ENCODE data around the gene DRC7. TPM values are rescaled to one million over a fixed set of nuclear protein-coding genes. Genes with fewer than 3 reads are reported as not detected.

DRC7 gene
- total RNA-seq, 1 experiment from 2014 or later, result not detected

DNA sequence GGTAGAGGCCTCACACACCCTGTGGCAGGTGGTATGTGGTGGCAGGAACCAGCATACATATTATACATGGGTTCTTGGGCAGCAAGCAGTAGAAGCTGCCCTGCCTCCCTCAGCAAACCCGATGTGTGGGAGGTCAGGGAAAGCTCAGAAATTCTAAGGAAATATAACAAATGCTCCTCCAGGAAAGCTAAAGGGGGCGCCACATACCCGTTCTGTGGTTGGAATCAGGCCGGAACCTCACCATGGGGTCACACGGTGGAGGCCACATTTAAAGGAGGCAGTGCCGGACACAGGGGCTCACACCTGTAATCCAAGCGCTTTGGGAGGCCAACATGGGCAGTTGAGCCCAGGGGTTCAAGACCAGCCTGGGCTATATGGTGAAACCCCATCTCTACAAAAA lies 28.6 kb downstream of the DRC7 start:
- Histone ChIP-seq H3K36me3 (ENCODE audit: control insufficient read depth, insufficient read depth, low read length) (no peaks in the 10 kb centered on the region), H3K9me3 (ENCODE audit: control insufficient read depth, insufficient read depth, low read depth, low read length) (no peaks in the 10 kb centered on the region), H3K4me1 (ENCODE audit: control insufficient read depth, insufficient read depth, low read length) (no peaks in the 10 kb centered on the region), H3K27me3 (ENCODE audit: control insufficient read depth, insufficient read depth, low read length) (no peaks in the 10 kb centered on the region), H3K4me3 (ENCODE audit: low read depth in 2 of 2, low read length in 2 of 2) (no peak overlapping the region), H3K27ac (ENCODE audit: low read length) (no peak overlapping the region)
- TF ChIP-seq, protein P1, sequence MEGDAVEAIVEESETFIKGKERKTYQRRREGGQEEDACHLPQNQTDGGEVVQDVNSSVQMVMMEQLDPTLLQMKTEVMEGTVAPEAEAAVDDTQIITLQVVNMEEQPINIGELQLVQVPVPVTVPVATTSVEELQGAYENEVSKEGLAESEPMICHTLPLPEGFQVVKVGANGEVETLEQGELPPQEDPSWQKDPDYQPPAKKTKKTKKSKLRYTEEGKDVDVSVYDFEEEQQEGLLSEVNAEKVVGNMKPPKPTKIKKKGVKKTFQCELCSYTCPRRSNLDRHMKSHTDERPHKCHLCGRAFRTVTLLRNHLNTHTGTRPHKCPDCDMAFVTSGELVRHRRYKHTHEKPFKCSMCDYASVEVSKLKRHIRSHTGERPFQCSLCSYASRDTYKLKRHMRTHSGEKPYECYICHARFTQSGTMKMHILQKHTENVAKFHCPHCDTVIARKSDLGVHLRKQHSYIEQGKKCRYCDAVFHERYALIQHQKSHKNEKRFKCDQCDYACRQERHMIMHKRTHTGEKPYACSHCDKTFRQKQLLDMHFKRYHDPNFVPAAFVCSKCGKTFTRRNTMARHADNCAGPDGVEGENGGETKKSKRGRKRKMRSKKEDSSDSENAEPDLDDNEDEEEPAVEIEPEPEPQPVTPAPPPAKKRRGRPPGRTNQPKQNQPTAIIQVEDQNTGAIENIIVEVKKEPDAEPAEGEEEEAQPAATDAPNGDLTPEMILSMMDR (IDR thresholded peaks at IDR 0.05), result peak; percentile 32
- TF ChIP-seq POLR2AphosphoS5 (IDR thresholded peaks at IDR 0.05; ENCODE audit: low read depth, low read length), result no peak
- intact Hi-C loops (cut with micrococcal nuclease; ENCODE audit: unreplicated experiment), result no loop called here
- in situ Hi-C loops (cut with HindIII; ENCODE audit: low pct_unique_long_range_greater_than_20kb, low sequenced_read_pairs), result no loop called here
- no peak for DNase-seq (ENCODE audit: low read depth, low spot score)
- CTCF ChIA-PET, result interaction anchor here (0.6 to 1.2 kb wide), 3 partner anchors 12 to 132 kb away, joined by 3 to 9 read pairs (median 3); partner anchors contain the start of gene KATNB1
- POLR2A ChIA-PET, result no interaction called here
- BruUV-seq (replicated peaks), result no TSS peak
- ATAC-seq, result no peak

DNA sequence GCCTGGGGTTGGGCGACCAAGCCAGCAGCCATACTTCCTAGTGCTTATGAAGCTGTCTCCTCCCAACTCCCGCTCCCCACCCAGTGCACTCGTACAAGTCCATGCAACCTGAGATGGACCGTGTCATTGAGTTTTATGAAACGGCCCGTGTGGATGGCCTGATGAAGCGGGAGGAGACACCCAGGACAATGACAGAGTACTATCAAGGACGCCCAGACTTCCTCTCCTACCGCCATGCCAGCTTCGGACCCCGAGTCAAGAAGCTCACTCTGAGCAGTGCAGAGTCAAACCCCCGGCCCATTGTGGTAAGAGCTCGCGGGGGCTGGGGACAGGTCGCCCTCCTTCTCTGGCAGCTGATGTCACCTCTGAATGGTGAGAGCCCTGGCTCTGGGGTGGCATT lies 29.9 kb downstream of the DRC7 start:
- in situ Hi-C loops (cut with HindIII; ENCODE audit: low pct_unique_long_range_greater_than_20kb, low sequenced_read_pairs), result no loop called here
- DNase-seq (ENCODE audit: low read depth, low spot score) (no peak), ATAC-seq (no peak)
- no peaks in the 10 kb centered on the region for H3K27me3 ChIP-seq (ENCODE audit: control insufficient read depth, insufficient read depth, low read length)
- BruUV-seq (replicated peaks), result no TSS peak
- H3K4me1 ChIP-seq (ENCODE audit: control insufficient read depth, insufficient read depth, low read length), result no peaks in the 10 kb centered on the region
- TF ChIP-seq, protein P1 (IDR thresholded peaks at IDR 0.05), result no peak
- TF ChIP-seq, protein P2, sequence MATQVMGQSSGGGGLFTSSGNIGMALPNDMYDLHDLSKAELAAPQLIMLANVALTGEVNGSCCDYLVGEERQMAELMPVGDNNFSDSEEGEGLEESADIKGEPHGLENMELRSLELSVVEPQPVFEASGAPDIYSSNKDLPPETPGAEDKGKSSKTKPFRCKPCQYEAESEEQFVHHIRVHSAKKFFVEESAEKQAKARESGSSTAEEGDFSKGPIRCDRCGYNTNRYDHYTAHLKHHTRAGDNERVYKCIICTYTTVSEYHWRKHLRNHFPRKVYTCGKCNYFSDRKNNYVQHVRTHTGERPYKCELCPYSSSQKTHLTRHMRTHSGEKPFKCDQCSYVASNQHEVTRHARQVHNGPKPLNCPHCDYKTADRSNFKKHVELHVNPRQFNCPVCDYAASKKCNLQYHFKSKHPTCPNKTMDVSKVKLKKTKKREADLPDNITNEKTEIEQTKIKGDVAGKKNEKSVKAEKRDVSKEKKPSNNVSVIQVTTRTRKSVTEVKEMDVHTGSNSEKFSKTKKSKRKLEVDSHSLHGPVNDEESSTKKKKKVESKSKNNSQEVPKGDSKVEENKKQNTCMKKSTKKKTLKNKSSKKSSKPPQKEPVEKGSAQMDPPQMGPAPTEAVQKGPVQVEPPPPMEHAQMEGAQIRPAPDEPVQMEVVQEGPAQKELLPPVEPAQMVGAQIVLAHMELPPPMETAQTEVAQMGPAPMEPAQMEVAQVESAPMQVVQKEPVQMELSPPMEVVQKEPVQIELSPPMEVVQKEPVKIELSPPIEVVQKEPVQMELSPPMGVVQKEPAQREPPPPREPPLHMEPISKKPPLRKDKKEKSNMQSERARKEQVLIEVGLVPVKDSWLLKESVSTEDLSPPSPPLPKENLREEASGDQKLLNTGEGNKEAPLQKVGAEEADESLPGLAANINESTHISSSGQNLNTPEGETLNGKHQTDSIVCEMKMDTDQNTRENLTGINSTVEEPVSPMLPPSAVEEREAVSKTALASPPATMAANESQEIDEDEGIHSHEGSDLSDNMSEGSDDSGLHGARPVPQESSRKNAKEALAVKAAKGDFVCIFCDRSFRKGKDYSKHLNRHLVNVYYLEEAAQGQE (IDR thresholded peaks at IDR 0.05; ENCODE audit: insufficient read depth in 1 of 2, low read depth in 2 of 2, low read length in 1 of 2), result no peak
- TF ChIP-seq TCF7L2 (IDR thresholded peaks at IDR 0.05; ENCODE audit: low read depth, low read length) (no peak), SIN3A (IDR thresholded peaks at IDR 0.05; ENCODE audit: borderline replicate concordance, insufficient read depth, low read depth, low read length) (no peak), POLR2AphosphoS5 (IDR thresholded peaks at IDR 0.05; ENCODE audit: low read depth, low read length) (no peak)
- ChIA-PET CTCF (no interaction called here), POLR2A (no interaction called here)
- no peaks in the 10 kb centered on the region for H3K9me3 ChIP-seq (ENCODE audit: control insufficient read depth, insufficient read depth, low read depth, low read length)
- no peaks in the 10 kb centered on the region for H3K36me3 ChIP-seq (ENCODE audit: control insufficient read depth, insufficient read depth, low read length)
- H3K27ac ChIP-seq (ENCODE audit: low read length), result no peak overlapping the region
- intact Hi-C loops (cut with micrococcal nuclease; ENCODE audit: unreplicated experiment), result no loop called here
- no peak overlapping the region for H3K4me3 ChIP-seq (ENCODE audit: low read depth in 2 of 2, low read length in 2 of 2)
